Measurements from ENCODE around the gene SLC35F1. TPM values are rescaled to one million over a fixed set of nuclear protein-coding genes. Genes with fewer than 3 reads are reported as not detected.

Gene SLC35F1
- total and polyA plus RNA-seq, 4 donors, result 27.8 to 68.7 (median 61.5) TPM

- Histone ChIP-seq H3K9me3 (ENCODE audit: control insufficient read depth, insufficient read depth, low read length) (no peaks in the 10 kb centered on the region), H3K4me3 (ENCODE audit: low read depth, low read length) (no peak overlapping the region), H3K27me3 (ENCODE audit: control insufficient read depth, insufficient read depth, low read length) (no peaks in the 10 kb centered on the region), H3K36me3 (ENCODE audit: control insufficient read depth, insufficient read depth, low read length) (no peaks in the 10 kb centered on the region), H3K27ac (ENCODE audit: low read depth, low read length) (peak overlapping the region; percentile 20), H3K4me1 (ENCODE audit: control insufficient read depth, insufficient read depth, low read length) (no peaks in the 10 kb centered on the region)
- DNase-seq (ENCODE audit: low read depth in 4 of 6, low spot score in 6 of 6), result peak in 4 of 6 donors; percentile 15 to 81 (median 48)
- WGBS (ENCODE audit: insufficient coverage), result no CpG with 5 or more reads among the region's 3 CpGs
Measured at GRCh38 chr6:118122161-118122725, 215.2 kb downstream of the SLC35F1 start.

GRCh38 chr6:118122801-118123200 lies 215.7 kb downstream of the SLC35F1 start:
- H3K27me3 ChIP-seq (ENCODE audit: control insufficient read depth, insufficient read depth, low read length), result no peaks in the 10 kb centered on the region
- no peaks in the 10 kb centered on the region for H3K36me3 ChIP-seq (ENCODE audit: control insufficient read depth, insufficient read depth, low read length)
- no peaks in the 10 kb centered on the region for H3K9me3 ChIP-seq (ENCODE audit: control insufficient read depth, insufficient read depth, low read length)
- no peak overlapping the region for H3K4me3 ChIP-seq (ENCODE audit: low read depth, low read length)
- whole genome bisulfite sequencing (ENCODE audit: insufficient coverage), result 0% methylated on average over 1 of the region's 1 CpG
- no peak for DNase-seq (ENCODE audit: low read depth in 4 of 6, low spot score in 6 of 6)
- peak overlapping the region; percentile 20 for H3K27ac ChIP-seq (ENCODE audit: low read depth, low read length)
- H3K4me1 ChIP-seq (ENCODE audit: control insufficient read depth, insufficient read depth, low read length), result no peaks in the 10 kb centered on the region

GRCh38 chr6:118123503-118124037 lies 216.5 kb downstream of the SLC35F1 start:
- Histone ChIP-seq H3K36me3 (ENCODE audit: control insufficient read depth, insufficient read depth, low read length) (no peaks in the 10 kb centered on the region), H3K4me3 (ENCODE audit: low read depth, low read length) (no peak overlapping the region), H3K9me3 (ENCODE audit: control insufficient read depth, insufficient read depth, low read length) (no peaks in the 10 kb centered on the region), H3K27me3 (ENCODE audit: control insufficient read depth, insufficient read depth, low read length) (no peaks in the 10 kb centered on the region), H3K27ac (ENCODE audit: low read depth, low read length) (no peak overlapping the region), H3K4me1 (ENCODE audit: control insufficient read depth, insufficient read depth, low read length) (no peaks in the 10 kb centered on the region)
- no peak for DNase-seq (ENCODE audit: low read depth in 4 of 6, low spot score in 6 of 6)
- WGBS (ENCODE audit: insufficient coverage), result 100% methylated on average over 1 of the region's 1 CpG

GRCh38 chr6:118124851-118125250 lies 217.8 kb downstream of the SLC35F1 start:
- no peaks in the 10 kb centered on the region for H3K36me3 ChIP-seq (ENCODE audit: control insufficient read depth, insufficient read depth, low read length)

GRCh38 chr6:118128755-118129154 lies 221.7 kb downstream of the SLC35F1 start:
- Histone ChIP-seq H3K4me3 (ENCODE audit: low read depth, low read length) (no peak overlapping the region), H3K4me1 (ENCODE audit: control insufficient read depth, insufficient read depth, low read length) (no peaks in the 10 kb centered on the region), H3K9me3 (ENCODE audit: control insufficient read depth, insufficient read depth, low read length) (no peaks in the 10 kb centered on the region), H3K36me3 (ENCODE audit: control insufficient read depth, insufficient read depth, low read length) (no peaks in the 10 kb centered on the region), H3K27ac (ENCODE audit: low read depth, low read length) (no peak overlapping the region), H3K27me3 (ENCODE audit: control insufficient read depth, insufficient read depth, low read length) (no peaks in the 10 kb centered on the region)
- no peak for DNase-seq (ENCODE audit: low read depth in 4 of 6, low spot score in 6 of 6)

More at GRCh38 chr6:118124851-118125250, 217.8 kb downstream of the SLC35F1 start:
- Histone ChIP-seq H3K4me3 (ENCODE audit: low read depth, low read length) (no peak overlapping the region), H3K27ac (ENCODE audit: low read depth, low read length) (no peak overlapping the region), H3K27me3 (ENCODE audit: control insufficient read depth, insufficient read depth, low read length) (no peaks in the 10 kb centered on the region), H3K9me3 (ENCODE audit: control insufficient read depth, insufficient read depth, low read length) (no peaks in the 10 kb centered on the region), H3K4me1 (ENCODE audit: control insufficient read depth, insufficient read depth, low read length) (no peaks in the 10 kb centered on the region)
- no CpG with 5 or more reads among the region's 2 CpGs for WGBS (ENCODE audit: insufficient coverage)
- no peak for DNase-seq (ENCODE audit: low read depth in 4 of 6, low spot score in 6 of 6)

GRCh38 chr6:118134206-118134605 lies 227.1 kb downstream of the SLC35F1 start:
- Histone ChIP-seq H3K9me3 (ENCODE audit: control insufficient read depth, insufficient read depth, low read length) (peaks cover 1% of the 10 kb centered on the region), H3K36me3 (ENCODE audit: control insufficient read depth, insufficient read depth, low read length) (no peaks in the 10 kb centered on the region), H3K27ac (ENCODE audit: low read depth, low read length) (peak overlapping the region; percentile 50), H3K27me3 (ENCODE audit: control insufficient read depth, insufficient read depth, low read length) (no peaks in the 10 kb centered on the region), H3K4me3 (ENCODE audit: low read depth, low read length) (no peak overlapping the region), H3K4me1 (ENCODE audit: control insufficient read depth, insufficient read depth, low read length) (peaks cover 3% of the 10 kb centered on the region)
- DNase-seq (ENCODE audit: low read depth in 4 of 6, low spot score in 6 of 6), result peak in 2 of 6 donors; percentile 36 to 43
- WGBS (ENCODE audit: insufficient coverage), result 80% methylated on average over 2 of the region's 2 CpGs

GRCh38 chr6:118134736-118135135 lies 227.7 kb downstream of the SLC35F1 start:
- H3K9me3 ChIP-seq (ENCODE audit: control insufficient read depth, insufficient read depth, low read length), result peaks cover 1% of the 10 kb centered on the region
- no peaks in the 10 kb centered on the region for H3K36me3 ChIP-seq (ENCODE audit: control insufficient read depth, insufficient read depth, low read length)
- peak in 2 of 6 donors; percentile 13 to 62 for DNase-seq (ENCODE audit: low read depth in 4 of 6, low spot score in 6 of 6)
- H3K27ac ChIP-seq (ENCODE audit: low read depth, low read length), result peak overlapping the region; percentile 50
- no peak overlapping the region for H3K4me3 ChIP-seq (ENCODE audit: low read depth, low read length)
- peaks cover 3% of the 10 kb centered on the region for H3K4me1 ChIP-seq (ENCODE audit: control insufficient read depth, insufficient read depth, low read length)
- 73% methylated on average over 2 of the region's 5 CpGs for WGBS (ENCODE audit: insufficient coverage)
- H3K27me3 ChIP-seq (ENCODE audit: control insufficient read depth, insufficient read depth, low read length), result no peaks in the 10 kb centered on the region

- H3K36me3 ChIP-seq (ENCODE audit: control insufficient read depth, insufficient read depth, low read length), result no peaks in the 10 kb centered on the region
- peaks cover 3% of the 10 kb centered on the region for H3K4me1 ChIP-seq (ENCODE audit: control insufficient read depth, insufficient read depth, low read length)
- peaks cover 1% of the 10 kb centered on the region for H3K9me3 ChIP-seq (ENCODE audit: control insufficient read depth, insufficient read depth, low read length)
- H3K27me3 ChIP-seq (ENCODE audit: control insufficient read depth, insufficient read depth, low read length), result no peaks in the 10 kb centered on the region
- peak in 2 of 6 donors; percentile 38 to 73 for DNase-seq (ENCODE audit: low read depth in 4 of 6, low spot score in 6 of 6)
- peak overlapping the region; percentile 50 for H3K27ac ChIP-seq (ENCODE audit: low read depth, low read length)
- no peak overlapping the region for H3K4me3 ChIP-seq (ENCODE audit: low read depth, low read length)
- WGBS (ENCODE audit: insufficient coverage), result 44% methylated on average over 1 of the region's 2 CpGs
Measured at GRCh38 chr6:118135371-118135770, 228.3 kb downstream of the SLC35F1 start.

- H3K36me3 ChIP-seq (ENCODE audit: control insufficient read depth, insufficient read depth, low read length), result no peaks in the 10 kb centered on the region
- peaks cover 1% of the 10 kb centered on the region for H3K9me3 ChIP-seq (ENCODE audit: control insufficient read depth, insufficient read depth, low read length)
- WGBS (ENCODE audit: insufficient coverage), result no CpG with 5 or more reads among the region's 1 CpG
- H3K27me3 ChIP-seq (ENCODE audit: control insufficient read depth, insufficient read depth, low read length), result no peaks in the 10 kb centered on the region
- DNase-seq (ENCODE audit: low read depth in 4 of 6, low spot score in 6 of 6), result no peak
- H3K27ac ChIP-seq (ENCODE audit: low read depth, low read length), result no peak overlapping the region
- no peak overlapping the region for H3K4me3 ChIP-seq (ENCODE audit: low read depth, low read length)
- H3K4me1 ChIP-seq (ENCODE audit: control insufficient read depth, insufficient read depth, low read length), result no peaks in the 10 kb centered on the region
Measured at GRCh38 chr6:118141211-118141610, 234.1 kb downstream of the SLC35F1 start.

- Histone ChIP-seq H3K9me3 (ENCODE audit: control insufficient read depth, insufficient read depth, low read length) (no peaks in the 10 kb centered on the region), H3K36me3 (ENCODE audit: control insufficient read depth, insufficient read depth, low read length) (no peaks in the 10 kb centered on the region), H3K27me3 (ENCODE audit: control insufficient read depth, insufficient read depth, low read length) (no peaks in the 10 kb centered on the region), H3K4me3 (ENCODE audit: low read depth, low read length) (no peak overlapping the region), H3K4me1 (ENCODE audit: control insufficient read depth, insufficient read depth, low read length) (no peaks in the 10 kb centered on the region), H3K27ac (ENCODE audit: low read depth, low read length) (peak overlapping the region; percentile 10)
- no CpG with 5 or more reads among the region's 1 CpG for whole genome bisulfite sequencing (ENCODE audit: insufficient coverage)
- DNase-seq (ENCODE audit: low read depth in 4 of 6, low spot score in 6 of 6), result peak in 1 of 6 donors; percentile 27
Measured at GRCh38 chr6:118146584-118146983, 239.5 kb downstream of the SLC35F1 start.
